ENCODE measurements around the gene FNDC10.

DNA sequence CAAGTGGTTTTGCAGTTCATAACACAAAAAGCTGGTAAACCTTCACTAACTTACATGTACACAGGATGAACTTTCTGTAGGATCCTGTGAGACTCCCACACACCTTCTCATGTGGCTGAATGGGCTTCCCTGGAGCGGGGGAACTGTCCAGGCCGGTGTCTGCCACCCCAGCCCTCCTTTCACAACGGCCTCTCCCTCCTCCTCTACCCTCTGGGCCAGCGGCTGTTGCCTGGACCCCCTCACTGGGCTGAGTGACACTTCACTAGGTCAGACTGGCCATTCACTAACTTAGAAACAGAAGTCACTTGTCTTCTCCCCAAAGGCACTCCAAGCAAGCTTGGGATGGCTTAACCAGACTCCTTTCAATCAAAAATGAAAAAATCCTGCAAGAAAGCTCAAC lies 41.3 kb downstream of the FNDC10 start:
- TF ChIP-seq SRF (IDR thresholded peaks at IDR 0.05; ENCODE audit: low read depth in 2 of 2, low read length in 2 of 2) = no peak
- TF ChIP-seq, protein P1, sequence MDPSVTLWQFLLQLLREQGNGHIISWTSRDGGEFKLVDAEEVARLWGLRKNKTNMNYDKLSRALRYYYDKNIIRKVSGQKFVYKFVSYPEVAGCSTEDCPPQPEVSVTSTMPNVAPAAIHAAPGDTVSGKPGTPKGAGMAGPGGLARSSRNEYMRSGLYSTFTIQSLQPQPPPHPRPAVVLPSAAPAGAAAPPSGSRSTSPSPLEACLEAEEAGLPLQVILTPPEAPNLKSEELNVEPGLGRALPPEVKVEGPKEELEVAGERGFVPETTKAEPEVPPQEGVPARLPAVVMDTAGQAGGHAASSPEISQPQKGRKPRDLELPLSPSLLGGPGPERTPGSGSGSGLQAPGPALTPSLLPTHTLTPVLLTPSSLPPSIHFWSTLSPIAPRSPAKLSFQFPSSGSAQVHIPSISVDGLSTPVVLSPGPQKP (IDR thresholded peaks at IDR 0.05; ENCODE audit: low read depth, low read length) = no peak
- no peak for TF ChIP-seq MYC (IDR thresholded peaks at IDR 0.05; ENCODE audit: insufficient read depth, insufficient read length, insufficient replicate concordance, low read length, severe bottlenecking)
- TF ChIP-seq SMC3 (IDR thresholded peaks at IDR 0.05; ENCODE audit: borderline replicate concordance, low read length) = no peak
- TF ChIP-seq, protein P2, sequence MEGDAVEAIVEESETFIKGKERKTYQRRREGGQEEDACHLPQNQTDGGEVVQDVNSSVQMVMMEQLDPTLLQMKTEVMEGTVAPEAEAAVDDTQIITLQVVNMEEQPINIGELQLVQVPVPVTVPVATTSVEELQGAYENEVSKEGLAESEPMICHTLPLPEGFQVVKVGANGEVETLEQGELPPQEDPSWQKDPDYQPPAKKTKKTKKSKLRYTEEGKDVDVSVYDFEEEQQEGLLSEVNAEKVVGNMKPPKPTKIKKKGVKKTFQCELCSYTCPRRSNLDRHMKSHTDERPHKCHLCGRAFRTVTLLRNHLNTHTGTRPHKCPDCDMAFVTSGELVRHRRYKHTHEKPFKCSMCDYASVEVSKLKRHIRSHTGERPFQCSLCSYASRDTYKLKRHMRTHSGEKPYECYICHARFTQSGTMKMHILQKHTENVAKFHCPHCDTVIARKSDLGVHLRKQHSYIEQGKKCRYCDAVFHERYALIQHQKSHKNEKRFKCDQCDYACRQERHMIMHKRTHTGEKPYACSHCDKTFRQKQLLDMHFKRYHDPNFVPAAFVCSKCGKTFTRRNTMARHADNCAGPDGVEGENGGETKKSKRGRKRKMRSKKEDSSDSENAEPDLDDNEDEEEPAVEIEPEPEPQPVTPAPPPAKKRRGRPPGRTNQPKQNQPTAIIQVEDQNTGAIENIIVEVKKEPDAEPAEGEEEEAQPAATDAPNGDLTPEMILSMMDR (IDR thresholded peaks at IDR 0.05 in 2 of 3, conservative IDR thresholded peaks at IDR 0.05 in 1 of 3; ENCODE audit: control insufficient read depth in 2 of 3, extremely low read depth in 1 of 3, insufficient read depth in 1 of 3, low read depth in 3 of 3, low read length in 3 of 3) = no peak
- TF ChIP-seq, protein P3, sequence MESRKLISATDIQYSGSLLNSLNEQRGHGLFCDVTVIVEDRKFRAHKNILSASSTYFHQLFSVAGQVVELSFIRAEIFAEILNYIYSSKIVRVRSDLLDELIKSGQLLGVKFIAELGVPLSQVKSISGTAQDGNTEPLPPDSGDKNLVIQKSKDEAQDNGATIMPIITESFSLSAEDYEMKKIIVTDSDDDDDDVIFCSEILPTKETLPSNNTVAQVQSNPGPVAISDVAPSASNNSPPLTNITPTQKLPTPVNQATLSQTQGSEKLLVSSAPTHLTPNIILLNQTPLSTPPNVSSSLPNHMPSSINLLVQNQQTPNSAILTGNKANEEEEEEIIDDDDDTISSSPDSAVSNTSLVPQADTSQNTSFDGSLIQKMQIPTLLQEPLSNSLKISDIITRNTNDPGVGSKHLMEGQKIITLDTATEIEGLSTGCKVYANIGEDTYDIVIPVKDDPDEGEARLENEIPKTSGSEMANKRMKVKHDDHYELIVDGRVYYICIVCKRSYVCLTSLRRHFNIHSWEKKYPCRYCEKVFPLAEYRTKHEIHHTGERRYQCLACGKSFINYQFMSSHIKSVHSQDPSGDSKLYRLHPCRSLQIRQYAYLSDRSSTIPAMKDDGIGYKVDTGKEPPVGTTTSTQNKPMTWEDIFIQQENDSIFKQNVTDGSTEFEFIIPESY (IDR thresholded peaks at IDR 0.05) = no peak
- TF ChIP-seq RAD51 (IDR thresholded peaks at IDR 0.05) = no peak
